NCI-H526 treated with DMSO at 0.1 percent for 48 hours (cell line): ENCODE results near the gene ADAP1.
"Not testable (repeated sequence)": the region's sequence is repeated elsewhere in the genome, so short reads cannot be mapped to it uniquely, and the experiment has no call there.

Source experiments
- DNase-seq: peaks from one replicate; lab custom pipeline; 2025; lab: John Stamatoyannopoulos, UW

Gene ADAP1

DNA sequence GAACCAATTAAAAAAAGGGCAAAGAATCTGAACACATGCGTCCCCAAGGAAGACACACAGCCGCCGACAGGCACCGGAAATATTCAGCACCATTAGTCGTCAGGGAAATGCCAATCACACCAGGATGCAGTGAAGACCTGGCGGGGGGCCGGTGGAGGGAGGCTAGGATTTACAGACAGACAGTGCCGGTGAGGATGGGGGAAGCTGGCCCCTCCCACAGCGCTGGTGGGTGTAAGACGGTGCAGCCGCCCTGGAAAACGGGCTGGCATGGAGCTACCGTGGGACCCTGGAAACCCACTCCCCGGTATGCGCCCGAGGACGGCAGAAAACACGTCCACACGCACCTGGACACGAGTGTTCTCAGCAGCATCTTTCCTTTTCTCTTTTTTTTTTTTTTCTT is 4.8 kb upstream of the ADAP1 start:
- DNase-seq: no peak

DNA sequence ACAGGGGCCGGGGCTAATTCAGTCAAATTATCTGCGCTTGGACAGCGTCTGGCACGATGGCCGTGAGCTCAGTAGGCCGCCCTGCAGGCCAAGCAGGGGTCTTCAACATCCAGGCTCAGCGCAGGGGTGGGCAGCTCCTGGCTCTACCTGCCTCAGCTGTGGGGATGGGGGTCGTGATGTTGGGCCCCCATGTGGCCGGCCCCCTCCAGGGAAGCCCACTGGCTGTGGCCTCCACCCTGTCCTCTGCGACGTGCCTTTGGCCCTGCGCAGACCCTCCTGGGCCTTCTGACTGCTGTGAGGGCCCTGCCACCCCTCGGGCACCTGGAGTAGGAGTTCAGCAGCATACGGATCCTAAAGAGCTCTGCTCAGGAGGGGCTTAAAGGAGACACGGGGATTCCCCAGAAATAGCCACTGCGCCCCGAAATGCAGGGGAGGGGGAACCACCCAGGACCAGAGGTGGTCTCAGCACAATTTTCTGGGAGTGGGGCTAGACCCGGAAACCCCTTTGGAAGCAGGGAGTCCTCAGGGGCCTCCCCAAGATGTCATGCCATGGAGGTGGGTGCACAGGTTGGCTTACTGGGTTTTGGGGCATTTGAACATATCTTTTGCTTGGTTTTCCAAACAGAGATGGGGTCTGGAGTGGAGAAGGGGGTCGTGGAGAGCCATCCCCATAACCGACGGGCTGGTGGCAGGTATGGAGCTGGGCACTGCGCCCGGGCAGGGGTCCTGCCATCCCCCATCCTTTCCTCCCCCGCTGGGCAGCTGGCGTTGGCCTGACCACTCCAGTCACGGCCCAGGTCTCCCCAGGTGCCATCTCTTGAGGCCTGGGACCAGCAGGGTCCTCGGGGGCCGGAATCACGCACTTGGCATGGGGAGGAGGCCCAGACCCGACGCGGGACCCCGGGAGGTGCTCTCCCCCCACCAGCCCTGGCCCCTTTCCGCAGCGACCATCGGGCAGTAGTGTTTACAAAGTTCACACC is 4.0 kb upstream of the ADAP1 start:
- no peak for DNase-seq

DNA sequence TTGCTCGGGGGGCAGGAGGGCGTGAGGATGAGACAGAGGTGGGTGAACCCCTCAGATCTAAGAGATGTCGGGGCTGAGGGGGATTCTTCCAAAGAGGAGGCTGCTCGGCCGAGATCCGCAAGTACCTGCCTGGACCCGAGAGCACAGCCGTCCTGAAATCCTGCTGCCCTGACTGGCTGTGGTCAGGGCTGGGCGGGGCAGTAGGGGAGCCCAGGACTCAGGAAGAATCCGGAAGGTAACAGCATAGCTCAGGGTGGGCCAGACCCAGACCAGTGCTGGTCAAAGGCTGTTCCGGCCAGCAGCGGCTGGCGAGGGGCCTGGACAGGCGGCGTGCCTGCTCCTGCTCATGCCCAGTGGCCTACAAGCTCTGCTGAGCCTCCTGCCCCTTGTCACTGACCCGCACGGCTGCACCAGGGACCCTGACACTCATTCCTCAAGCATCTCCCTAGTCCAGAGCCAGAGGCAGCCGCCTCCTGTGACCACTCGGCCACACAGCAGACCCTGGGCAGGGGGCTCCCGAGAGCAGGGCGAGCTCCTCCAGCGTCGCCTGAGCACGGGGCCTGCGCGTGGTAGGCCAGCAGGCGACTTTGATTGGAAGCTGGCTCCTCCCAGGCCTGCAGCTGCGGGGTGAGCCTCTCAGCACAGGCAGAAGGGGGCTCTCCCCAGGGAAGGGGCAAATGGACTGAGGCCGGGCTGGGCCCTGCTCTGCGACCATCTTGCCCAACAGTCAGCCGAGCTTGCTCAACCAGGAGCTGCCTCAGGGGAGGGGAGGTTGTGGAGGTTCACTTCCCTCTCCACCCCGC is 3.1 kb upstream of the ADAP1 start:
- no peak for DNase-seq

GRCh38 chr7:956031-956430 is 1.6 kb upstream of the ADAP1 start:
- DNase-seq: no peak

GRCh38 chr7:953547-954327 is 743 bp downstream of the ADAP1 start:
- no peak for DNase-seq

GRCh38 chr7:952548-953441 is 1.7 kb downstream of the ADAP1 start:
- no peak for DNase-seq

GRCh38 chr7:951881-952547 is 2.5 kb downstream of the ADAP1 start:
- DNase-seq: no peak

- DNase-seq: no peak
Observed at GRCh38 chr7:949021-949934, 5.2 kb downstream of the ADAP1 start.

DNA sequence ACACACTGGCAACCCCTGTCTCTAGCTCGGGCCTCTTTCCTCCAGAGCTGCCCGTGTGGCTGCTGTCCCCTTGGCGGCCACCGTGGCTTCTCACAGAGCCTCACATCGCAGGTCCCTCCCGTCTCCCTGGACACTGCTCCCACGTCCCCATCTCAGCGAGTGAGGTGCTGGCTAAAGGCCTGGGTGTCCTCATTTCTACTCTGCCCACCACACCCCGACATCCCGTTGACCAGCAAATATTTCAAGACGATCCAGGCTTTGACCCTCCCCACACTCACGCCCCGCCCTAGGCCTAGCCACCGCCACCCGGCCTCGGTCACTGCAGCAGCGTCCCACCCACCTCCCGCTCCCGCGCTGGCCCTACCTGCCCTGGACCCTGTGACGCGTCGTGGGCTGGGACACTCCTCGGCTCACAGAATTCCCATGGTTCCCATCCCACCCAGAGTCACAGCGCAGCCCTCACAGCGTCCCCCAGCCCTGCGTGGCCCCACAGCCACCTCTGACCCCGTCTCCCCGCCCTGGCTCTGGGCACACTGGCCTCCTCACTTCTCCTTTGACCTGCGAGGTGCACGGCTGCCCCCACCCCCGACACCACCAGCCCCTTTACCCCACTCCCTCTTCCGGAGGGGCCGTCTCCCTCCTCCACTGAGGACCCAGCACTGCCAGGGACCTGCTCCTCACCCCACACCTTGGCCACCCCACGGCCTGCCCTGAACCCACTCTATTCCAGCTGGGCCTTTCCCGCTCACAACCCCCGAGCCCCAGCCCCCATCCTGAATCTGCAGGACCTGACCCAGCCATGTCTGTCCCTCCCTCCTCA is 6.9 kb downstream of the ADAP1 start:
- DNase-seq: no peak

DNA sequence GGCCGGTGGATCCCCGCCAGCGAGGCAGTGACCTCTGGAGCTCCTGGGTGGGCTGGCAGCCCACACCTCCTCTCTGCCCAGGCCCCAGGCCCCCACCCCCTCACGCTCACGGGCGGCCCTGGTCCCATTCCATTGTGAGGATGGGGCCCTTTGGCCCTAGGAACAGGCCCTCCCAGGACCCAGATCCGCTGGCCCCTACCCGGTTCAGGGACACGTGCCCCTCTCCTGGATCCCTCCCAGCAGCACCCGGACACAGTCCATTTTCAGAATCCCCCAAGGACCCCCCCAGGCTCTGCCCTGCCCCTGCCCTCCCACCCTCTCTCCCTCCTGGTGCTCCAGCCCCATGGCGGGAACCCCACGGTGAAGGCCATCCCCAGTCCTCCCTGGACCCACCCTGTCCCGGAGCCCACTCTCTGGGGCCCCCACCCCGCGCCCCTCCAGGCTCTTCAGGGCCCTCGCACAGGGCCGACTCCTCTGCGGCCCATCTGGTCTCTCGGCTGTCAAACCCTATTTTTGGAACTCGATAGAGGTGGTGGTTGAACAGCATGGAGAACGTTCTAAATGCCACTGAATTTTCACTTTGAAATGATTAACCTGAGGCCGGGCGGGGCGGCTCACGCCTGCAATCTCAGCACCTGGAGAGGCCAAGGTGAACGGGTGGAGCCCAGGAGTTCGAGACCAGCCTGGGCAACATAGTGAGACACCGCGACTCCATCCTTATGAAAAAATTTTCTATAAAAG is 8.1 kb downstream of the ADAP1 start:
- DNase-seq: no peak

GRCh38 chr7:945556-946255 is 8.8 kb downstream of the ADAP1 start:
- DNase-seq: no peak

DNA sequence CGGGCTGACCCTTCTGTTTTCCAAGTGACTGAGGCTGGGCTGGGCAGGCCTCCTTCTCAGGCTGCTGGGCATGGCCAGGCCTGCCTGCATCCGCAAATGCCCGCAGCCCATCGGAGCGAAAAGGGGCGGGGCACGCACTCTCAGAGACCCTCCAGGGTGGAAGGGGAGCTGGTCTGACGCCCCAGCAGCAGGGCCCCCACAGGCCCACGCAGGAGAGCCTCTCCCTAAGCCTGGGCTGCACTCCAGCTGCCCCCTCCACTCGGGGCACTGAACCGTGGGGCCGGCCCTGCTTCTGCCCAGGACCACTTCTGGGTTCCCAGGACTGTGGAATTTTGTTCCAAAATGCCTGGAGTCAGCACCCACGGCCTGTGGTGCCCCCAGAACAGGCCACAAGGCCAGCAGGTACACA is 9.3 kb downstream of the ADAP1 start:
- no peak for DNase-seq

- DNase-seq: no peak
Observed at GRCh38 chr7:944744-945143, 9.7 kb downstream of the ADAP1 start.

DNA sequence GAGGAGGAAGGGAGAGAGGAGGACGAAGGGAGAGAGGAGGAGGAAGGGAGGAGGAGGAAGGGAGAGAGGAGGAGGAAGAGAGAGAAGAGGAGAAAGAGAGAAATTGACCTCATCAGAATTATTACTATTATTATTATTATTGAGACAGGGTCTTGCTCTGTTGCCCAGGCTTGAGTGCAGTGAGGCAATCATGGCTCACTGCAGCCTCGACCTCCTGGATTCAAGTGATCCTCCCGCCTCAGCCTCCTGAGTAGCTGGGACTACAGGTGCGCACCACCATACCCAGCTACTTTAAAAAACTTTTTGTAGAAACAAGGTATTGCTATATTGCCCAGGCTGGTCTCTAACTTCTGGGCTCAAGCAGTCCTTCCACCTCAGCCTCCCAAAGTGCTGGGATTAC is 10.7 kb downstream of the ADAP1 start:
- not testable (repeated sequence) for DNase-seq

DNA sequence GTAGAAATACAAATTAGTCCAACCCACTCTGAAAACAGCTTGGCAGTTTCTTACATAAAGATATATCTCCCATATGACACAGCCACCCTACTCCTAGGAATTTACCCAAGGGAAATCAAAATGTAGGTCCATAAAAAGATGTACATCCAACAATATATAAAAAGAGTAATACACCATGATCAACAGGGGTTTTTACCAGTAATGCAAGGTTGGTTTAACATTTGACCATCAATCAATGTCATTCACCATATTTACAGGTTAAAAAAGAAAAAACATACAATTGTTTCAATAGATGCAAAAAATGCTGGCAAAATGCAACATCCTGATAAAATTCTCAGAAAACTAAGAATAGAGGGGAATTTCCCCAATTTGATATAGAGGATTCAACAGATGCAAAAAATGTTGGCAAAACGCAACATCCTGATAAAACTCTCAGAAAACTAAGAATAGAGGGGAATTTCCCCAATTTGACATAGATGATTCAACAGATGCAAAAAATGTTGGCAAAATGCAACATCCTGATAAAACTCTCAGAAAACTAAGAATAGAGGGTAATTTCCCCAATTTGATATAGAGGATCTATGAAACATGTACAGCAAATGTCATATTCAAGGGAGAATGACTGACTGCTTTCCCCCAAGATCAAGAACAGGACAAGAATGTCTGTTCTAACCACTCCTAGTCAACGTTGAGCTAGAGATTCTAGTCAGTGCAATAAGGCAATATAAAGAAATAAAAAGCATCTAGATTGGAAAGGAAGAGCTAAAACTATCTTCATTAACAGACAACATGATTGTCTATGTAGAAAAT is 13.7 kb downstream of the ADAP1 start:
- no peak for DNase-seq

DNA sequence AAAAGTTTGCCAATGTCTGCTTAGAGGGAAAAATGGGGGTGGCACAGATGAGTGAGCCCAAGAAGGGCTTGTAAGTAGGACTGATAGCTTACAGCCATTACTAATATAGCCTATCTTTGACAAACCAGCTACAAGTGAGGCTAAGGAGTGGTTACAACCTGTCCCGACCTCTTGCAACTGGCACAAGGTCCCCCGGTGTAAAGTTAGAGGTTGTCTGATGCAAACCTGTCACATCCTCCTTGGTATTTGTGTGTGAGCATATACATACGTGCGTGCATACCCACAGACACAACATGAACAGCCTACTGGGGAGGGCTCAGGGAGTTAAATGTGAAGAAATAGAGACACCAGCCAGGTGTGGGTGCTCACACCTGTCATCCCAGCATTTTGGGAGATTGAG is 14.6 kb downstream of the ADAP1 start:
- no peak for DNase-seq
